Activated CD8-positive, alpha-beta memory T cell treated with anti-CD3 and anti-CD28 coated beads for 36 hours (primary cell): ENCODE data around the gene LSR. TPM values are rescaled to one million over a fixed set of nuclear protein-coding genes. Genes with fewer than 3 reads are reported as not detected.

Experiments used
- CTCF ChIA-PET: fragments of 350-600 bp; sonication (Branson Sonifier 250); formaldehyde crosslinking; loops from one replicate; lab custom pipeline; 2021; ENCODE audit warnings: antibody characterized with exemption; lab: Charles Lee
- POLR2A ChIA-PET: fragments of 350-600 bp; sonication (Branson Sonifier 250); formaldehyde crosslinking; loops from one replicate; lab custom pipeline; 2021; ENCODE audit warnings: antibody characterized with exemption; lab: Charles Lee
- total RNA-seq, 2 experiments: library from RNA; stranded (reverse); gene quantifications; one replicate each; pipeline ENCODE4 v1.2.3, GENCODE V29; 2021

Gene LSR
- total RNA-seq, 2 experiments from 2014 or later, result 25.1 to 25.3 TPM

GRCh38 chr19:35291916-35292315 is 43.1 kb downstream of the LSR start, which contains the start of gene MAG:
MAG (plus strand) TSS chr19:35292161; CDS start chr19:35295409, 3,248 bp downstream.
- CTCF ChIA-PET, result no interaction called here
- POLR2A ChIA-PET, result interaction anchor here (0.9 kb wide), 1 partner anchor 14 kb away, joined by 3 read pairs; no protein-coding TSS in a partner anchor

GRCh38 chr19:35292421-35293362 is 43.9 kb downstream of the LSR start:
- ChIA-PET POLR2A (no interaction called here), CTCF (no interaction called here)

GRCh38 chr19:35293363-35293739 is 44.5 kb downstream of the LSR start:
- POLR2A ChIA-PET, result no interaction called here
- CTCF ChIA-PET, result no interaction called here

GRCh38 chr19:35293808-35294207 is 45.0 kb downstream of the LSR start:
- ChIA-PET POLR2A (no interaction called here), CTCF (no interaction called here)

- POLR2A ChIA-PET, result no interaction called here
- CTCF ChIA-PET, result no interaction called here
Measured at GRCh38 chr19:35294328-35294727, 45.5 kb downstream of the LSR start.

- ChIA-PET CTCF (interaction anchor here (1.2 kb wide), 1 partner anchor 26 kb away, joined by 3 read pairs; the partner anchor contains the start of gene USF2), POLR2A (interaction anchor here (1.0 kb wide), 1 partner anchor 84 kb away, joined by 7 read pairs; no protein-coding TSS in a partner anchor)
Measured at GRCh38 chr19:35294859-35295791, 46.3 kb downstream of the LSR start.

GRCh38 chr19:35295792-35296462 is 47.1 kb downstream of the LSR start:
- ChIA-PET CTCF (interaction anchor here (1.2 kb wide), 1 partner anchor 27 kb away, joined by 3 read pairs; the partner anchor contains the start of gene USF2), POLR2A (interaction anchor here (1.0 kb wide), 1 partner anchor 85 kb away, joined by 7 read pairs; no protein-coding TSS in a partner anchor)

GRCh38 chr19:35296644-35297514 is 48.1 kb downstream of the LSR start:
- ChIA-PET POLR2A (no interaction called here), CTCF (no interaction called here)

GRCh38 chr19:35297515-35297848 is 48.7 kb downstream of the LSR start:
- CTCF ChIA-PET, result no interaction called here
- POLR2A ChIA-PET, result no interaction called here

GRCh38 chr19:35297922-35298321 is 49.1 kb downstream of the LSR start:
- CTCF ChIA-PET, result no interaction called here
- POLR2A ChIA-PET, result no interaction called here

- ChIA-PET POLR2A (no interaction called here), CTCF (no interaction called here)
Measured at GRCh38 chr19:35298561-35298972, 49.8 kb downstream of the LSR start.

- ChIA-PET CTCF (no interaction called here), POLR2A (no interaction called here)
Measured at GRCh38 chr19:35299523-35300338, 50.9 kb downstream of the LSR start.

GRCh38 chr19:35300339-35300649 is 51.5 kb downstream of the LSR start:
- POLR2A ChIA-PET, result no interaction called here

GRCh38 chr19:35301961-35302360 is 53.2 kb downstream of the LSR start:
- POLR2A ChIA-PET, result no interaction called here
- CTCF ChIA-PET, result interaction anchor here (0.6 kb wide), 1 partner anchor 54 kb away, joined by 3 read pairs; no protein-coding TSS in a partner anchor

More at GRCh38 chr19:35300339-35300649, 51.5 kb downstream of the LSR start:
- CTCF ChIA-PET, result no interaction called here

- CTCF ChIA-PET, result interaction anchor here (0.6 kb wide), 1 partner anchor 54 kb away, joined by 3 read pairs; no protein-coding TSS in a partner anchor
- POLR2A ChIA-PET, result no interaction called here
Measured at GRCh38 chr19:35302446-35302845, 53.6 kb downstream of the LSR start.

GRCh38 chr19:35303357-35303915 is 54.6 kb downstream of the LSR start:
- POLR2A ChIA-PET, result no interaction called here
- CTCF ChIA-PET, result interaction anchor here (0.5 kb wide), 1 partner anchor 110 kb away, joined by 3 read pairs; no protein-coding TSS in a partner anchor

GRCh38 chr19:35304036-35304435 is 55.2 kb downstream of the LSR start:
- ChIA-PET POLR2A (no interaction called here), CTCF (no interaction called here)
